NCI-H1417 treated with DMSO at 0.1 percent for 48 hours (cell line): ENCODE results near the gene GAPVD1.
"Not testable (repeated sequence)": the region's sequence is repeated elsewhere in the genome, so short reads cannot be mapped to it uniquely, and the experiment has no call there.

Source experiments
- DNase-seq: peaks from one replicate; lab custom pipeline; 2025; lab: John Stamatoyannopoulos, UW

Gene GAPVD1

GRCh38 chr9:125255781-125256391 is 5.7 kb upstream of the GAPVD1 start:
- no peak for DNase-seq

DNA sequence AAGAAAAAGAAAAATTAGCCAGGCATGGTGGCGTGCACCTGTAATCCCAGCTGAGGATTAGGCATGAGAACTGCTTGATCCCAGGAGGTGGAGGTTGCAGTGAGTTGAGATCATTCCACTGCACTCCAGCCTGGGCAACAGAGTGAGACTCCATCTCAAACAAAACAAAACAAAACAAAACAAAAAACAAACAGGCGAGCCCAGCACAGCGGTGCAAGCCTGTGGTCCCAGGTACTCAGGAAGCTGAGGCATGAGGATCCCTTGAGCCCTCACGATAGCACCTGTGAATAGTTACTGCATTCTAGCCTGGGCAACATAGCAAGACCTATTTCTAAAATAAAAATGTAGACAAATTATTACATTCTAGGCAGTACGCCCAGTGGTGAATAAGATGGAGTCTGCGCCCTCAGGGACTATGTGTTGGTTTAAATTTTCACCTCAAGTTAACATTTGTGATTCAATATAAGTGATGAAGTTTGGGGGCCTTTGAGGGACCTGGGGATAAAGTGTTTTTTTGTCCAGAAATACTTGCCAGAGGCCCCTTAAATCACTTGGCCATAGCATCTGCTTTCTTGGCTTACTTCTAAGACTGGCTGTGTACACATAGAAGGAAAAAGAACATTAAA is 3.4 kb upstream of the GAPVD1 start:
- no peak for DNase-seq

- no peak for DNase-seq
Measured at GRCh38 chr9:125258832-125259534, 2.6 kb upstream of the GAPVD1 start.

DNA sequence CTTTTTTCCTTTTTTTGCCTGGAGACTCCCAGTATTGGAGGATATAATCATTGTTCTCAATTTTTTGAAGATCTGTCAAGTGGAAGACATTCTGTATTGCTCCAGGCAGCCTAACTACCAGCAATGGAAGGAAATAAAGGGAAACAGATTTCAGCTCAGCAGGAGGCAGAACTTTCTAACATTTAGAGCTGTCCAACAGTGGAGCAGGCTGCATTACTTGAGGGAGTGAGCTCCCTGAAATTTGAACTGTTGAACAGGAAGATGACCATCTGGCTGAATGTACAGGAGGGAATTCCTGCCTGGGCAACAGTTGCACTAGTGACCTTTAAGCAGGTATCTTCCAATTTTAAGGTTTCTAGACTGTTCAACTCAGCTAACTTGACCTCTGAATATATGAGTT is 1.1 kb upstream of the GAPVD1 start:
- DNase-seq: no peak

DNA sequence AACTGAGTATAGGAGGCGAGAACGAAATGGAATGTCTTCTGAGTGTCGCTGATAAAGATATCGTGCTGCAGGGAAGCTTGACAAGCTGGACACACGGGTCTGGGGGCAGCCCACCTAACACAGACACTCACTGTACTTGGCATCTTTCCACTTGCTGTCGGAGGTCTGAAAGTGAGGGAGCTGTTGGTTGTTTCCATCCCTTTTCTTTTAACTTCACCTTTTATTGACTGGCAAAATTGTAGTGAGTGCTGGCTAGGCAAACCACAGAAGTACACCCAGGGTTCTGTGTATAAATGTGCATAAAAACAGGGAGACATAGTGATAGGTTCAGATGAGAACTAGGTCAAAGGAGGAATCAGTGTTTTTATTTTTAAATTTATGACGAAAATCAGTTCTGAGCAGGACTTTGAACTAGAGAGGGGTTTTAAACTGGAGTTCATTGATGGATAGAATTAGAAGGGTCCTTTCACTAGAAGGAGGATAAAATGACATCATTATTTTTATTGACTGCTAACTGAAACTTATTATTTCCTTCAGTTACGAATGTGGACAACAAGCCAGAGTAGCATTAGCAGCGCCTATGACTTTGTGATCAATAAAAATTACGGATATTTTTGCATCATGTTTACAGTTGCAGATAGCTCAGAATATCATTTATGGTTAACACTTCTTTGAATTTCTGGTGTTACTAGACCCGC is 817 bp downstream of the GAPVD1 start:
- no peak for DNase-seq

DNA sequence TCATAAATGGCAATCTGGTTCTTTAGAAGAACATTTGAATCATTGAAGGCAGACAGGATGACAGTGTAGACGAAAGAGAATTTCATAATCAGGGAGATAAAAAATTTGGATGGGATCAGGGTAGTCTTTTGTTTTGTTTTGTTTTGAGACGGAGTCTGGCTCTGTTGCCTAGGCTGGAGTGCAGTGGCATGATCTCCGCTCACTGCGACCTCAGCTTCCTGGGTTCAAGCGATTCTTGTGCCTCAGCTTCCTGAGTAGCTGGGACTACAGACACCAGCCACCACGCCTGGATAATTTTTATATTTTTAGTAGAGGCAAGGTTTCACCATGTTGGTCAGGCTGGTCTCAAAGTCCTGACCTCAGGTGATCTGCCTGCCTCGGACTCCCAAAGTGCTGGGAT is 2.4 kb downstream of the GAPVD1 start:
- DNase-seq: not testable (repeated sequence)

GRCh38 chr9:125268394-125269013 is 6.9 kb downstream of the GAPVD1 start:
- DNase-seq: no peak

DNA sequence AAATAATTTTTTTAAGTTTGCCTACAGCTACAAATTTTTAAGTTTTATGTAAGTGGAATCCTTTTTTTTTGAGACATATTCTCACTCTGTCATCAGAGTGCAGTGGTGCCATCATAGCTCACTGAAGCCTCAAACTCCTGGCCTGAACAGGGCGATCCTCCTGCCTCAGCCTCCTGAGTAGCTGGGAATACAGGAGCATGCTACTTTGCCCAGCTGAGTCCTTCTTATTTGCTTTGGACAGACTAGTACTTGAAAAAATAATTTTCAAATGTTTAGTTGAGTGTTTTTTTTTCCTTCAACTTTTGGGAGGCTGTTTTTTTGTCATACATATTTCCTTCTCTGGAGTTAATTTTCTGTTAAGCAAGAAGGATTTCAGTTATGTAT is 7.4 kb downstream of the GAPVD1 start:
- DNase-seq: no peak

- no peak for DNase-seq
Measured at GRCh38 chr9:125271081-125271480, 9.5 kb downstream of the GAPVD1 start.

- DNase-seq: no peak
Measured at GRCh38 chr9:125272697-125273096, 11.1 kb downstream of the GAPVD1 start.

GRCh38 chr9:125276771-125277170 is 15.1 kb downstream of the GAPVD1 start:
- no peak for DNase-seq

DNA sequence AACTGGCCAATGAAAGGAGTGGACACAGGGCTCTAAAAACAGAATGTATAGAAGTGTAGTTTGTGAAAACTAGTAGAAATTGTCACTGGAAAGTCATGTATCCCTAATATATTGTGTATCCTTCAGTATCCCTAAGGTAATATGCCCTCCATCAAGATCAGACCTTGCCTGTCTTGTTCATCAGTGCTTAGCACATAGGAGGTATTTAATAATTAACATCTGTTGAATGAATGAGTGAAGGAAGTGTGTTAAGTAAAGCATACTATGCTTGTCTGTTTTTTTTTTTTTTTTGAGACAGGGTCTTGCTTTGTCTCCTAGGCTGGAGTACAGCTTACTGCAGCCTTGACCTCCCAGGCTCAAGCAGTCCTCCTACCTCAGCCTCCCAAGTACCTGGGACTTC is 15.8 kb downstream of the GAPVD1 start:
- DNase-seq: no peak

GRCh38 chr9:125280945-125281344 is 19.3 kb downstream of the GAPVD1 start:
- DNase-seq: no peak

- DNase-seq: no peak
Measured at GRCh38 chr9:125284855-125285254, 23.2 kb downstream of the GAPVD1 start.

GRCh38 chr9:125286935-125287433 is 25.4 kb downstream of the GAPVD1 start:
- not testable (repeated sequence) for DNase-seq

DNA sequence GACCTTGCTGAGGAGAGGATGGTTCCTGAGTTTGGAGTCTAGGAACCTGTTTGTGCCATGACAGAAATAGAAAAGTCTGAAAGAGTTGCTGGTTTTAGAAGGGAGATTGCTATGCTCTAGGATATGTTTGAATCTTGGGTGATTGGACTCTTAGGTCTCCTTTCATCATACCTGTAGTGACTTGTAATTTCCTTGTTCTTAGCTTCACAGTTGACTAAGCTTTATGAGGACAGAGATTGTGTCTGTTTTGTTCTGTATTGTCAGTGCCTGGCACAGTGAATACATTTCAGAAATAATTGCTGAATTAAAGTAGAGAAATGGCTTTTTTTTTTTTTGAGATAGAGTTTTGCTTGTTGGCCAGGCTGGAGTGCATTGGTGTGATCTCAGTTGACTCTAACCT is 31.5 kb downstream of the GAPVD1 start:
- DNase-seq: no peak

DNA sequence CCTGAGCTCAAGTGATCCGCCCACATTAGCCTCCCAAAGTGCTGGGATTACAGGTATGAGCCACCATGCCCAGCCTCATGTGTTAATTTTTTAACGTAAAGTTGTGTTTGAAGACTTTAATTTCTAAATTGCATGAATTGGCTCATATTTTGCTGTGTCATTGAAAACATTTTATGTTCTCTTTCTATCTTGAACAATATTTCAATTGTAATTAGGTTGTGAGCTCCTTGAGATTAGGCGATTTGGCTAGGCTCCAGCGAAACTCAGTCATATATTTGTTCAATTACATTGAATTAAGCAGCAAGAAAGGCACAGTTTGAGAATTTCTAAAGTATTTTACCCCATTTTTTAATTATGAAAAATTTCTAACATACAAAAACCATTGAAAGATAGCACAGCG is 34.0 kb downstream of the GAPVD1 start:
- DNase-seq: no peak

- peak; percentile 96 for DNase-seq
Measured at GRCh38 chr9:125296843-125297372, 35.3 kb downstream of the GAPVD1 start.

- no peak for DNase-seq
Measured at GRCh38 chr9:125297917-125298316, 36.3 kb downstream of the GAPVD1 start.

DNA sequence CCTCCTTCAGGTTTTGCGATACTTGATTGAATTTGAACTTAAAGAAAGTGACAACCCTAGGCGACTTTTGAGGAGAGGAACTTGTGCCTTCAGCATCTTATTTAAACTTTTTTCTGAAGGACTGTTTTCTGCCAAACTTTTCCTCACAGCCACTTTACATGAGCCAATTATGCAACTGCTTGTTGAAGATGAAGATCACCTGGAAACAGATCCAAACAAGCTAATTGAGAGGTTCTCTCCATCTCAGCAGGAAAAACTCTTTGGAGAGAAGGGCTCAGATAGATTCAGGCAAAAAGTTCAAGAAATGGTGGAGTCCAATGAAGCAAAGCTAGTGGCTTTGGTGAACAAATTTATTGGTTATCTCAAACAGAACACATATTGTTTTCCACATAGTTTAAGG is 40.6 kb downstream of the GAPVD1 start:
- DNase-seq: no peak

DNA sequence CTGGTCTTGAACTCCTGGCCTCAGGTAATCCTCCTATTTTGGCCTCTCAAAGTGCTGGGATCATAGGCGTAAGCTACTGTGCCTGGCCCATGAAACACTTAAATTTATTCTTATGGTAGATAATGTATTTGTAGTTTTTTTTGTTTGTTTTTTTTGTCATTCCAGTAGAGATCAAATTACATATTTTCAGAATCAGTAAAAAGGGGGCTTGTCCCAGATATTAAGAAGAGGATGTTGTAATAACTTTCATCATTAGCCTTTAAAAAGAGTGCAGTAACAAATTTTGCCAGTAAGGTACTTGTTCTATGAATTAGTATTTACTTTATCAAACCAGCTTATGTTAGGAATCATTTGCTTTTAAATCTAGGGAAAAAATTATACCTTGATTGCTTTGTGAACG is 42.6 kb downstream of the GAPVD1 start:
- DNase-seq: no peak

- no peak for DNase-seq
Measured at GRCh38 chr9:125312411-125312810, 50.8 kb downstream of the GAPVD1 start.
